Esophagus squamous epithelium (tissue), 4 donors: ENCODE data around the gene CPXM2.

Experiments
- CTCF ChIP-seq, 6 experiments: fragments of 450-650 bp in 4 of 6; fragments of 200-600 bp in 2 of 6; sonication (generic) in 2 of 6; IDR thresholded peaks; one replicate each; pipeline ENCODE4 v1.5.1; 2016 to 2019; ENCODE audit warnings: antibody characterized with exemption in 6 of 6, mild to moderate bottlenecking in 4 of 6, moderate library complexity in 4 of 6
- POLR2A ChIP-seq, 4 donors: fragments of 450-650 bp; IDR thresholded peaks; one replicate each; pipeline ENCODE4 v1.6.1; 2017; ENCODE audit warnings: antibody characterized with exemption in 4 of 4, mild to moderate bottlenecking in 4 of 4, moderate library complexity in 3 of 4

- TF ChIP-seq CTCF (IDR thresholded peaks at IDR 0.05), result no peak
- no peak for TF ChIP-seq POLR2A (IDR thresholded peaks at IDR 0.05)
Observed at GRCh38 chr10:123912871-123913270, 21.3 kb upstream of the CPXM2 start.
